HEK293 (cell line): Measurements from ENCODE around the gene KIF20B.

Experiments
- CTCF ChIA-PET: fragments of 350-600 bp; formaldehyde crosslinking; extraction: SDS; loops from one replicate; lab custom pipeline; 2021; ENCODE audit warnings: antibody characterized with exemption; lab: Yijun Ruan, JAX
- POLR2A ChIA-PET: fragments of 300-600 bp; formaldehyde crosslinking; extraction: SDS; loops from one replicate; lab custom pipeline; 2020; ENCODE audit warnings: antibody characterized with exemption, inconsistent platforms; lab: Yijun Ruan, JAX
- H3K27ac ChIP-seq: fragments of 200-500 bp; sonication (Bioruptor generic); 2 replicates; pipeline ENCODE4 v1.5.1; 2014; ENCODE audit warnings: low read depth, low read length, control low read depth, inconsistent platforms; ENCODE audit errors: extremely low read depth
- H3K36me3 ChIP-seq, 2 experiments: fragments of 200-500 bp in 1 of 2; sonication (Bioruptor generic) in 1 of 2; 1 replicate in 1 of 2; 2 replicates in 1 of 2; pipeline ENCODE4 v1.5.1; 2014 to 2017; ENCODE audit warnings: inconsistent platforms in 2 of 2, low read length in 2 of 2; ENCODE audit not compliant: control insufficient read depth in 2 of 2, insufficient read depth in 1 of 2
- H3K4me1 ChIP-seq: fragments of 200-500 bp; sonication (Bioruptor generic); 2 replicates; pipeline ENCODE4 v1.5.1; 2014; ENCODE audit warnings: mild to moderate bottlenecking, low read length, inconsistent platforms; ENCODE audit not compliant: control insufficient read depth, insufficient read depth
- H3K4me3 ChIP-seq: 2 replicates; pipeline ENCODE4 v1.5.1; 2011; ENCODE audit warnings: low read depth, mild to moderate bottlenecking, control low read depth, low read length, moderate library complexity
- H3K9me3 ChIP-seq: fragments of 200-500 bp; sonication (Bioruptor generic); 2 replicates; pipeline ENCODE4 v1.5.1; 2014; ENCODE audit warnings: low read depth, low read length, inconsistent platforms; ENCODE audit not compliant: control insufficient read depth, insufficient read depth
- GLI2 ChIP-seq: fragments of 450-650 bp; formaldehyde crosslinking; IDR thresholded peaks from 2 replicates; pipeline ENCODE4; 2017; ENCODE audit warnings: missing biosample characterization, missing genetic modification characterization, low read depth, borderline replicate concordance
- HOXA7 ChIP-seq: sonication (generic); formaldehyde crosslinking; IDR thresholded peaks from 2 replicates; pipeline ENCODE4 v1.8.1; 2022; ENCODE audit warnings: missing genetic modification reagents, borderline replicate concordance
- KLF9 ChIP-seq: fragments of 450-650 bp; formaldehyde crosslinking; IDR thresholded peaks from 2 replicates; pipeline ENCODE4 v1.5.1; 2016; ENCODE audit warnings: missing biosample characterization, missing genetic modification characterization, low read depth
- MZF1 ChIP-seq: fragments of 450-650 bp; formaldehyde crosslinking; IDR thresholded peaks from 2 replicates; pipeline ENCODE4 v1.5.1; 2017; ENCODE audit warnings: missing biosample characterization, missing genetic modification characterization, borderline replicate concordance
- ZBTB17 ChIP-seq: fragments of 450-650 bp; formaldehyde crosslinking; IDR thresholded peaks from 2 replicates; pipeline ENCODE4 v1.5.1; 2016; ENCODE audit warnings: missing biosample characterization, missing genetic modification characterization
- ZBTB7A ChIP-seq: fragments of 450-650 bp; formaldehyde crosslinking; IDR thresholded peaks from 2 replicates; pipeline ENCODE4 v1.5.1; 2016; ENCODE audit warnings: low read depth, missing biosample characterization, missing genetic modification characterization
- ZFHX2 ChIP-seq: fragments of 450-650 bp; formaldehyde crosslinking; conservative IDR thresholded peaks from 2 replicates; pipeline ENCODE4 v1.5.1; 2016; ENCODE audit warnings: missing biosample characterization, missing genetic modification characterization
- ZNF132 ChIP-seq: fragments of 450-650 bp; formaldehyde crosslinking; IDR thresholded peaks from 2 replicates; pipeline ENCODE4 v1.5.1; 2017; ENCODE audit warnings: missing biosample characterization, missing genetic modification characterization, borderline replicate concordance
- ZNF239 ChIP-seq: fragments of 450-650 bp; formaldehyde crosslinking; IDR thresholded peaks from 2 replicates; pipeline ENCODE4 v1.5.1; 2016; ENCODE audit warnings: missing biosample characterization, missing genetic modification characterization
- ZNF280D ChIP-seq: fragments of 450-650 bp; formaldehyde crosslinking; IDR thresholded peaks from 2 replicates; pipeline ENCODE4 v1.5.1; 2016; ENCODE audit warnings: missing biosample characterization, missing genetic modification characterization
- ZNF350 ChIP-seq: fragments of 450-650 bp; formaldehyde crosslinking; IDR thresholded peaks from 2 replicates; pipeline ENCODE4 v1.5.0; 2017; ENCODE audit warnings: missing biosample characterization, mild to moderate bottlenecking, missing genetic modification characterization
- ZNF366 ChIP-seq: fragments of 450-650 bp; formaldehyde crosslinking; conservative IDR thresholded peaks from 2 replicates; pipeline ENCODE4 v1.5.1; 2016; ENCODE audit warnings: missing biosample characterization, missing genetic modification characterization
- ZNF621 ChIP-seq: fragments of 450-650 bp; formaldehyde crosslinking; IDR thresholded peaks from 2 replicates; pipeline ENCODE4 v1.5.1; 2017; ENCODE audit warnings: missing biosample characterization, missing genetic modification characterization
- ZNF623 ChIP-seq: fragments of 450-650 bp; formaldehyde crosslinking; IDR thresholded peaks from 2 replicates; pipeline ENCODE4 v1.5.1; 2016; ENCODE audit warnings: missing biosample characterization, missing genetic modification characterization
- ZNF645 ChIP-seq: fragments of 450-650 bp; formaldehyde crosslinking; IDR thresholded peaks from 2 replicates; pipeline ENCODE4; 2016; ENCODE audit warnings: missing biosample characterization, missing genetic modification characterization
- ZNF776 ChIP-seq: fragments of 450-650 bp; formaldehyde crosslinking; IDR thresholded peaks from 2 replicates; pipeline ENCODE4 v1.5.0; 2017; ENCODE audit warnings: missing biosample characterization, missing genetic modification characterization, borderline replicate concordance
- ZNF777 ChIP-seq: fragments of 450-650 bp; formaldehyde crosslinking; IDR thresholded peaks from 2 replicates; pipeline ENCODE4 v1.5.1; 2017; ENCODE audit warnings: missing biosample characterization, missing genetic modification characterization, borderline replicate concordance
- ZNF791 ChIP-seq: fragments of 450-650 bp; formaldehyde crosslinking; IDR thresholded peaks from 2 replicates; pipeline ENCODE4 v1.5.1; 2016; ENCODE audit warnings: missing biosample characterization, missing genetic modification characterization
- TF ChIP-seq, protein P1 (sequence below): fragments of 450-650 bp; formaldehyde crosslinking; conservative IDR thresholded peaks from 2 replicates; pipeline ENCODE4 v1.5.1; 2016; ENCODE audit warnings: low read depth, missing biosample characterization, missing genetic modification characterization
- TF ChIP-seq, protein P2 (sequence below): fragments of 450-650 bp; formaldehyde crosslinking; IDR thresholded peaks from 2 replicates; pipeline ENCODE4 v1.5.1; 2016; ENCODE audit warnings: missing biosample characterization, missing genetic modification characterization

Gene KIF20B

GRCh38 chr10:89655722-89656121 lies 45.7 kb upstream of the KIF20B start:
- TF ChIP-seq HOXA7 (CRISPR knock-in tag) (no peak), ZNF645 (no peak), ZNF621 (tag by site-specific recombination) (no peak), ZNF776 (tag by site-specific recombination) (no peak), ZFHX2 (no peak), ZNF239 (tag by site-specific recombination) (no peak), MZF1 (tag by site-specific recombination) (no peak), ZNF623 (no peak), ZNF280D (tag by site-specific recombination) (no peak), ZNF350 (tag by site-specific recombination) (no peak)
- TF ChIP-seq, all 188 proteins: peak for 0
- POLR2A ChIA-PET = no interaction called here
- CTCF ChIA-PET = interaction anchor here (0.7 kb wide), 1 partner anchor 27 kb away, joined by 3 read pairs; no protein-coding TSS in a partner anchor
- Histone ChIP-seq H3K27ac (no peak overlapping the region), H3K4me1 (no peaks in the 10 kb centered on the region), H3K4me3 (no peak overlapping the region), H3K9me3 (no peaks in the 10 kb centered on the region), H3K36me3 (no peaks in the 10 kb centered on the region)

- Histone ChIP-seq H3K9me3 (no peaks in the 10 kb centered on the region), H3K4me1 (no peaks in the 10 kb centered on the region), H3K4me3 (no peak overlapping the region), H3K27ac (no peak overlapping the region), H3K36me3 (no peaks in the 10 kb centered on the region)
- ChIA-PET POLR2A (no interaction called here), CTCF (interaction anchor here (0.6 kb wide), 1 partner anchor 11 kb away, joined by 3 read pairs; no protein-coding TSS in a partner anchor)
- no peak for TF ChIP-seq ZNF777 (tag by site-specific recombination)
Observed at GRCh38 chr10:89657302-89657701, 44.1 kb upstream of the KIF20B start.

DNA sequence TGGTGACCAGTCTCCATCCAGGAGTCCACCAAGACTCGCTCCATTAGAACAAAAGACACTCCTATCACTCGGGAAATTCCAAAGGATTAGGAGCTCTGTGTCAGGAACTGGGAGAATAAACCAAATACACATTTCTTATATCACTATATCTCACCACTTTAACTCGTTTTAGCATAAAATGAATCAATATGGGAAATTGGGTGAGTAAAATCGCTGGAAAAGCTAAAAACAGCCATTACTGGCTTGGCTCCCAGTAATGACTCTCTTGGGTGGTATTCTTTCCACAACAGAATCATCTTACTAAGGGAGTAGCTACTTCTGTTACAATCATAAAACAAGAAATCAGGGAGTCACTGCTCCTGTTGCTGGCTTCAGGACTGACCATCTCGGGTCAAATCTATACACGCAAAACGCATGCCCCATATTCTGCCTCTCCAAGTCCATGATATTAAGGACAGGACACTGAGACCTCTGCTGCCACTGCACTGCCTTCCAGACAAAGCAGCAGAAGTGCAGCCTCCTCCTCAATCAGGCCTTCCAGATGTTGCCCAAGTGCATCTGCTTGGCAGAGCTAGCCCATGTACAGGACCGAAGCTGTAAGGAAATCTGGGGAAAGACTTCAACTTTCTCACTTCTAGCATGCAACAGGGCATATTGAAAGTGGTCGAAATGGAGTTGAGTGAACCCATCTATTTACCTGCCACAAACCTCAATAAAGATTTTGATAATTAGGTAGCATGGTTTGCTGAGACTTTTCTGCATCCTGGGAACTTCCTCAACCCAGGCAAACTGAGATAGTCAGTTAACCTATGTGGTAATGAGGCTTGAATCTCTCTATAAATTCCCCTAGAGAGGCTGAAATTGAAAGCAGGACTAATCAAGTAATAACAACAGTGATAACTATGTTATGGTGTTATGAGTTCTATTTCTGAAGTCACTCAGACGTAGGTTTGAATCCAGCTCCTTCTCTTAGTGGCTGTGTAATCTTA lies 42.0 kb upstream of the KIF20B start:
- Histone ChIP-seq H3K4me1 (no peaks in the 10 kb centered on the region), H3K36me3 (no peaks in the 10 kb centered on the region), H3K27ac (no peak overlapping the region), H3K9me3 (no peaks in the 10 kb centered on the region), H3K4me3 (no peak overlapping the region)
- ChIA-PET POLR2A (interaction anchor here (0.5 to 1.6 kb wide), 2 partner anchors 16 to 618 kb away, joined by 3 to 5 read pairs; no protein-coding TSS in a partner anchor), CTCF (no interaction called here)
- no peak for TF ChIP-seq KLF9 (tag by site-specific recombination)
- no peak for TF ChIP-seq ZNF366 (tag by site-specific recombination)
- no peak for TF ChIP-seq ZBTB17
- no peak for TF ChIP-seq ZNF791 (tag by site-specific recombination)
- TF ChIP-seq, protein P1, sequence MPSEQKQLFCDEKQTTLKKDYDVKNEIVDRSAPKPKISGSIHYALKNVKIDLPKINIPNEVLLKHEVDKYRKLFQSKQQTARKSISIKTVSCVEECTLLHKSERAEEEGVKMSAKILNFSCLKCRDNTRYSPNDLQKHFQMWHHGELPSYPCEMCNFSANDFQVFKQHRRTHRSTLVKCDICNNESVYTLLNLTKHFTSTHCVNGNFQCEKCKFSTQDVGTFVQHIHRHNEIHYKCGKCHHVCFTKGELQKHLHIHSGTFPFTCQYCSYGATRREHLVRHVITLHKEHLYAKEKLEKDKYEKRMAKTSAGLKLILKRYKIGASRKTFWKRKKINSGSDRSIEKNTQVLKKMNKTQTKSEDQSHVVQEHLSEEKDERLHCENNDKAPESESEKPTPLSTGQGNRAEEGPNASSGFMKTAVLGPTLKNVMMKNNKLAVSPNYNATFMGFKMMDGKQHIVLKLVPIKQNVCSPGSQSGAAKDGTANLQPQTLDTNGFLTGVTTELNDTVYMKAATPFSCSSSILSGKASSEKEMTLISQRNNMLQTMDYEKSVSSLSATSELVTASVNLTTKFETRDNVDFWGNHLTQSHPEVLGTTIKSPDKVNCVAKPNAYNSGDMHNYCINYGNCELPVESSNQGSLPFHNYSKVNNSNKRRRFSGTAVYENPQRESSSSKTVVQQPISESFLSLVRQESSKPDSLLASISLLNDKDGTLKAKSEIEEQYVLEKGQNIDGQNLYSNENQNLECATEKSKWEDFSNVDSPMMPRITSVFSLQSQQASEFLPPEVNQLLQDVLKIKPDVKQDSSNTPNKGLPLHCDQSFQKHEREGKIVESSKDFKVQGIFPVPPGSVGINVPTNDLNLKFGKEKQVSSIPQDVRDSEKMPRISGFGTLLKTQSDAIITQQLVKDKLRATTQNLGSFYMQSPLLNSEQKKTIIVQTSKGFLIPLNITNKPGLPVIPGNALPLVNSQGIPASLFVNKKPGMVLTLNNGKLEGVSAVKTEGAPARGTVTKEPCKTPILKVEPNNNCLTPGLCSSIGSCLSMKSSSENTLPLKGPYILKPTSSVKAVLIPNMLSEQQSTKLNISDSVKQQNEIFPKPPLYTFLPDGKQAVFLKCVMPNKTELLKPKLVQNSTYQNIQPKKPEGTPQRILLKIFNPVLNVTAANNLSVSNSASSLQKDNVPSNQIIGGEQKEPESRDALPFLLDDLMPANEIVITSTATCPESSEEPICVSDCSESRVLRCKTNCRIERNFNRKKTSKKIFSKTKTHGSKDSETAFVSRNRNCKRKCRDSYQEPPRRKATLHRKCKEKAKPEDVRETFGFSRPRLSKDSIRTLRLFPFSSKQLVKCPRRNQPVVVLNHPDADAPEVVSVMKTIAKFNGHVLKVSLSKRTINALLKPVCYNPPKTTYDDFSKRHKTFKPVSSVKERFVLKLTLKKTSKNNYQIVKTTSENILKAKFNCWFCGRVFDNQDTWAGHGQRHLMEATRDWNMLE (tag by site-specific recombination) = no peak
- no peak for TF ChIP-seq ZBTB7A (tag by site-specific recombination)
- no peak for TF ChIP-seq GLI2
- TF ChIP-seq, protein P2, sequence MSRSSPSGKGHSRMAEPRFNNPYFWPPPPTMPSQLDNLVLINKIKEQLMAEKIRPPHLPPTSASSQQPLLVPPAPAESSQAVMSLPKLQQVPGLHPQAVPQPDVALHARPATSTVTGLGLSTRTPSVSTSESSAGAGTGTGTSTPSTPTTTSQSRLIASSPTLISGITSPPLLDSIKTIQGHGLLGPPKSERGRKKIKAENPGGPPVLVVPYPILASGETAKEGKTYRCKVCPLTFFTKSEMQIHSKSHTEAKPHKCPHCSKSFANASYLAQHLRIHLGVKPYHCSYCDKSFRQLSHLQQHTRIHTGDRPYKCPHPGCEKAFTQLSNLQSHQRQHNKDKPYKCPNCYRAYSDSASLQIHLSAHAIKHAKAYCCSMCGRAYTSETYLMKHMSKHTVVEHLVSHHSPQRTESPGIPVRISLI (tag by site-specific recombination) = no peak
- no peak for TF ChIP-seq ZNF132
